ENCODE measurements around the gene PLB1.

DNA sequence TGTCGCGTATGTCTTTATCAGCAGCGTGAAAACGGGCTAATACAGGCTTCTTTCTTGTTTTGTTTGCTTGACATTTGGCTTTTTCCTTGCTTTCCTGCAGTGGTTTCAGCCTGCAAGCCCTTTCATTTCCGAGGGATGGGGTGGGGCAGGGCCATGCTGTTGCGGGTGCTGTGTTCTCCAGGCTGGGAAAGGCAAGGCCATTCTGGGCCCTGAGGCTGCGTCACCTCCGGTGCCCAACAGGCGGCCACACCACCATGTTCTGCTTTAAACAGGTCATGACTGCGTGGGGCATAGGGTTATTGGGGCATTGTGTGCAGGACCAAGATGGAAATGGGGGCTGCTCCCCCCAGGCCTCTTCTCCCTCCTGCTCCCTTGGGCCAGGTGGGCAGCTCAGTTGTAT is 38.6 kb upstream of the PLB1 start:
- TF ChIP-seq, protein P1, sequence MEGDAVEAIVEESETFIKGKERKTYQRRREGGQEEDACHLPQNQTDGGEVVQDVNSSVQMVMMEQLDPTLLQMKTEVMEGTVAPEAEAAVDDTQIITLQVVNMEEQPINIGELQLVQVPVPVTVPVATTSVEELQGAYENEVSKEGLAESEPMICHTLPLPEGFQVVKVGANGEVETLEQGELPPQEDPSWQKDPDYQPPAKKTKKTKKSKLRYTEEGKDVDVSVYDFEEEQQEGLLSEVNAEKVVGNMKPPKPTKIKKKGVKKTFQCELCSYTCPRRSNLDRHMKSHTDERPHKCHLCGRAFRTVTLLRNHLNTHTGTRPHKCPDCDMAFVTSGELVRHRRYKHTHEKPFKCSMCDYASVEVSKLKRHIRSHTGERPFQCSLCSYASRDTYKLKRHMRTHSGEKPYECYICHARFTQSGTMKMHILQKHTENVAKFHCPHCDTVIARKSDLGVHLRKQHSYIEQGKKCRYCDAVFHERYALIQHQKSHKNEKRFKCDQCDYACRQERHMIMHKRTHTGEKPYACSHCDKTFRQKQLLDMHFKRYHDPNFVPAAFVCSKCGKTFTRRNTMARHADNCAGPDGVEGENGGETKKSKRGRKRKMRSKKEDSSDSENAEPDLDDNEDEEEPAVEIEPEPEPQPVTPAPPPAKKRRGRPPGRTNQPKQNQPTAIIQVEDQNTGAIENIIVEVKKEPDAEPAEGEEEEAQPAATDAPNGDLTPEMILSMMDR (IDR thresholded peaks at IDR 0.05): no peak
- no peak for TF ChIP-seq POLR2A (IDR thresholded peaks at IDR 0.05)
